ENCODE measurements around the gene TLE3.

TLE3 gene

DNA sequence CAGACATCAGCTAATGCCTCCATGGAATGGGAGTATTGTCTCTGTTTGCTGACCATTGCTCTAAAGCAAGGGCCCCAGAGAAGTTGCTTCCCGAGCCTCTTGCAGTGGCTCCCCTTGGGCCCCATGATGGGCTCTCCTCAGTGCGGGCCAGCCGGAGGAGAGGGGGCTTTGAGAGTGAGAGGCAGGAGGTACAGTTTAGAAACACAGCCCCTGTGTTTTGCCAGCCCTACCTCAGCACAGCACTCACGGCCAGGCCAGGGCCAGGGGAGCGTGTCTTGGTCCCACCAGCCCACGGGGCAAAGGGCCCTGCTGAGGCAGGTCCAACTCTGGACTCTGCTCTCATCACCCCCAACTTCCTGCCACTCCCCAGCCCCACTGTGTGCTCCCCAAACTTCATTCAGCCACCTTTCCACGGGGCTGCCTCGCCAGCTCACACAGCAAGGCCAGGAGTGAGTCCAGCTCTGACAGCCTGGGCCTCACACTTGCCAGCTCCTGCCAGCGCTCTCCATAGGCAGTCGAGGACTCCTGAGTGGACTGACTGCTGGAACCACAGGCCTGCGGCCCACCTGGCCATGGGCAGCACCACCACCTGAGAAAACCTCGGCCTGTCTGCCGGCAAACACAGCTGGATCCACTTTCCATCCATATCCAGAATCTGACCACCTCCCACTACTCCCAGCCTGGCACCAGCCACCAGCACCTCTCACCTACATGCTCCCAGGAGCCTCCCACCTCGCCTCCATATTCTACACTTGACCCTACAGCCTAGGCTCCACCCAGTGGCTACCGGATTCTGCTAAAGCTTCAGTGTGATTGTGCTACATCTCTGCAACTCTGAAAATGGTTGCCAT is 99.0 kb downstream of the TLE3 start:
- DNase-seq: no peak

DNA sequence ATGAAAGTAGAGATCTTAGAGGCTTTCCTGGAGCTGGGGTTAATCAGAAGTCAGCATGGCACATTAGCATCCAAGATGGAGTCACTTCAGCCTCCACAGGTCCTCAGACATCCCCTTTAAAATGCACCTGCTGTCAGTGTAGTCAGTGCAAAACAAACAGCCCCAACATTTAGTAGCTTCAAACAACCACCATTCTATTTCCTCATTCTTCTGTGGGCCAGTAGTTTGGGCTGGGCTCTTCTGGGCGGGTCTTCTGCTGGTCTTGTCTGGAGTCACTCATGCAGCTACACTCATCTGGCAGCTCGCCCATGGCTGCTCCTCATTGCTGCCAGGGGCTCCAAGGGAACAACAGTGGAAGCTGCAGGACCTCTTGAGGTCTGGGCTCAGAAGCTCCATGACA is 99.9 kb downstream of the TLE3 start:
- no peak for DNase-seq
